Measurements from ENCODE around the gene FILIP1L. TPM values are rescaled to one million over a fixed set of nuclear protein-coding genes. Genes with fewer than 3 reads are reported as not detected.

Gene FILIP1L
- total and polyA plus RNA-seq, 2 donors (not counting 1 experiment from before 2014, with no cell fraction given): 0.32 to 0.48 TPM

DNA sequence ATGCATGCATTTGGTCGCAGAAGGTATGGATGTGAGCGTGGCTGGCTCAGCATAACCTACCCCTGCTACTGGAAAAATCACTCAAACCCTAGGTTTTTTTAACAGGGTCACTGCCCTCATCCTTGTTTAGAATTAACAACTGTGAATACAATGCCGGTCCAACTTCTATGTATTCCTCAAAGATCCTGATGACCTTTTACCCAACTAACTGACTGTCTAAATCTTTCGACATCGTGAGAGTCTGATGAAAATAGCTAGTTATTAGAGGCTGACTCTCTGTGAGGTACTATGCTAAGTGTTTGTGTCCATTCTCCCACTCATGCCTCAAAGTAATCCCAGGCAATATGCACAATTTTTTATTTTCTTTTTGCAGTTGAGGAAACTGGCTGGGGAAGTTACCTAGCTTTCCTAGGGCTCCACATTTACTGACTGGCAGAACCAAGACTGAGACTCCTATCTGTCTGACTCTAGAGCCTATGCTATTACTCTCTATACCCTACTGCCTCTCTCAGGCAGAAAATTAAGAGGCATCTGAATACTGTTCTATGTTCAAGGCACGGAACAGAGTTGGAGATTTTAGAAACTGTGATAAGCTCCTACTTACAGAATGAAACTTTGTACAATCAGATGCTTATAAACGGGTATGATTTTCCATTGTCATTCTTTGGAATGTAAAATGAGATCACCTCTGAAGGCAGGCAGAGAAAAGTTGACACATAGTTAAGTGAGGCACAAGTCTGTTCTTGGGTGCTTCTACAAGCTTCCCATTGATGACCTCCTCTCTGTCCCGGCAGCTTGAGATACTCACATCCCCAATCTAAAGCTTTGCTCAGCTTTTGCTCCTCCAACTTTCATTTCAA lies 56.4 kb downstream of the FILIP1L start:
- Mint-ChIP-seq H3K27ac (no peak overlapping the region), H3K9me3 (ENCODE audit: insufficient read depth) (no peaks in the 10 kb centered on the region), H3K27me3 (no peaks in the 10 kb centered on the region), H3K4me3 (no peak overlapping the region), H3K4me1 (peaks cover 4% of the 10 kb centered on the region)
- Histone ChIP-seq H3K79me2 (ENCODE audit: control insufficient read depth, insufficient read depth, low read length) (no peaks in the 10 kb centered on the region), H3K36me3 (replicated peaks in 1 of 2; ENCODE audit: control extremely low read depth in 1 of 2, control insufficient read depth in 1 of 2, extremely low read depth in 1 of 2, insufficient read depth in 2 of 2, low read length in 1 of 2) (no peaks in the 10 kb centered on the region), H3K4me2 (replicated peaks; ENCODE audit: low read depth, low read length, poor library complexity, severe bottlenecking) (no peak overlapping the region), H3K27ac (ENCODE audit: low read length in 2 of 2) (no peak overlapping the region), H3K27me3 (replicated peaks in 1 of 4; ENCODE audit: control extremely low read depth in 1 of 4, control insufficient read depth in 3 of 4, insufficient read depth in 4 of 4, low read length in 3 of 4) (no peaks in the 10 kb centered on the region), H3K9ac (ENCODE audit: low read length) (no peak overlapping the region), H3K9me3 (ENCODE audit: control extremely low read depth in 1 of 3, control insufficient read depth in 2 of 3, insufficient read depth in 1 of 3, low read length in 2 of 3) (no peaks in the 10 kb centered on the region), H3K4me1 (ENCODE audit: control insufficient read depth in 2 of 2, insufficient read depth in 2 of 2, low read length in 2 of 2) (peaks cover 0 to 9% of the 10 kb centered on the region in 2 donors), H4K20me1 (ENCODE audit: control insufficient read depth, insufficient read depth, low read length, poor library complexity, severe bottlenecking) (no peaks in the 10 kb centered on the region), H3K4me3 (ENCODE audit: control extremely low read depth in 1 of 5, extremely low read depth in 1 of 5, insufficient read depth in 1 of 5, low read depth in 2 of 5, low read length in 4 of 5) (no peak overlapping the region), H2AFZ (ENCODE audit: insufficient read depth, low read depth, low read length, poor library complexity, severe bottlenecking) (no peak overlapping the region)
- ATAC-seq (ENCODE audit: low read depth) (no peak), DNase-seq (no peak)
- ChIA-PET CTCF (interaction anchor here (0.6 to 3.1 kb wide), 10 partner anchors 10 to 225 kb away, joined by 3 to 14 read pairs (median 4); no protein-coding TSS in a partner anchor), POLR2A (no interaction called here)
- 94% methylated on average over 2 of the region's 8 CpGs for WGBS (ENCODE audit: insufficient coverage)
- intact Hi-C loops (cut with micrococcal nuclease): no loop called here
- TF ChIP-seq EZH2 (IDR thresholded peaks at IDR 0.05; ENCODE audit: borderline replicate concordance, insufficient read depth, low read depth, low read length, poor library complexity, severe bottlenecking) (no peak), CTCF (IDR thresholded peaks at IDR 0.05) (no peak)

DNA sequence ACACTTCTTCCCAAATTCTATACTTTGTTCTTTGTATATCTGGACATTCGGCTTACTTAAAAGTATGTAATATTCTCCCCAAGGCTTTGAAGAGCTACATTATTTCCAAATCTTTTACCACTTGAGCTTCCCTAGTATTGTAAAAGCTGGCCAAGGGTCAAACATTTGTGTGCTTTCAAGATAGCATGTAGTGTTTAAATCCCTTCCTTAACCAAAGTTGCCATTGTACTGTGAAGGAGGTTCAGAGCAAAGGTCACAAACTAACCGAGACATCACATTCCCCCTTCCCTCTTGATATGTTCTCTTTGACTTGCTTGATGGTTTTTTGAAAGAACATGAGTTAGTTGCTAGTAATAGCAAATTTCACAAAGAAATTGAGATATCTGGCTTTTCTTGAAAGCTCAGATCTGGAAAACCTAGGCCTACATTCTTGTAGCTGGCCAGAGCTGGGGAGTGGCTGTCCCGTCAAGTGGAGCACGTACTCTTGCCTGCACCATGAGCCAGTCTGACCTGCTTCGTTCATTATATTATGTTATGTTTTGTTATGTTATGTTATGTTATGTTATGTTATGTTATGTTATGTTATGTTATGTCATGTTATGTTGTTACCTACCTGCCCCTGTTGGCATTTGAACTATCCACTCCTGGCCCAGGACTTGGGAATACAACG lies 60.2 kb downstream of the FILIP1L start:
- no peak overlapping the region for H3K4me2 ChIP-seq (replicated peaks; ENCODE audit: low read depth, low read length, poor library complexity, severe bottlenecking)
- no peaks in the 10 kb centered on the region for H3K27me3 ChIP-seq (replicated peaks in 1 of 4; ENCODE audit: control extremely low read depth in 1 of 4, control insufficient read depth in 3 of 4, insufficient read depth in 4 of 4, low read length in 3 of 4)
- no peaks in the 10 kb centered on the region for H3K9me3 ChIP-seq (ENCODE audit: control extremely low read depth in 1 of 3, control insufficient read depth in 2 of 3, insufficient read depth in 1 of 3, low read length in 2 of 3)
- H3K9me3 Mint-ChIP-seq (ENCODE audit: insufficient read depth): no peaks in the 10 kb centered on the region
- no peak overlapping the region for H3K27ac ChIP-seq (ENCODE audit: low read length in 2 of 2)
- H4K20me1 ChIP-seq (ENCODE audit: control insufficient read depth, insufficient read depth, low read length, poor library complexity, severe bottlenecking): no peaks in the 10 kb centered on the region
- no peaks in the 10 kb centered on the region for H3K36me3 ChIP-seq (replicated peaks in 1 of 2; ENCODE audit: control extremely low read depth in 1 of 2, control insufficient read depth in 1 of 2, extremely low read depth in 1 of 2, insufficient read depth in 2 of 2, low read length in 1 of 2)
- CTCF ChIA-PET: interaction anchor here (0.9 to 1.2 kb wide), 3 partner anchors 9 to 15 kb away, joined by 3 read pairs; no protein-coding TSS in a partner anchor
- H3K4me3 Mint-ChIP-seq: no peak overlapping the region
- intact Hi-C loops (cut with micrococcal nuclease): no loop called here
- TF ChIP-seq EZH2 (IDR thresholded peaks at IDR 0.05; ENCODE audit: borderline replicate concordance, insufficient read depth, low read depth, low read length, poor library complexity, severe bottlenecking) (no peak), CTCF (IDR thresholded peaks at IDR 0.05) (no peak)
- no peaks in the 10 kb centered on the region for H3K27me3 Mint-ChIP-seq
- DNase-seq (no peak), ATAC-seq (ENCODE audit: low read depth) (no peak)
- H3K4me3 ChIP-seq (ENCODE audit: control extremely low read depth in 1 of 5, extremely low read depth in 1 of 5, insufficient read depth in 1 of 5, low read depth in 2 of 5, low read length in 4 of 5): no peak overlapping the region
- H3K9ac ChIP-seq (ENCODE audit: low read length): no peak overlapping the region
- no peaks in the 10 kb centered on the region for H3K4me1 ChIP-seq (ENCODE audit: control insufficient read depth in 2 of 2, insufficient read depth in 2 of 2, low read length in 2 of 2)
- no peak overlapping the region for H3K27ac Mint-ChIP-seq
- no peak overlapping the region for H2AFZ ChIP-seq (ENCODE audit: insufficient read depth, low read depth, low read length, poor library complexity, severe bottlenecking)
- H3K79me2 ChIP-seq (ENCODE audit: control insufficient read depth, insufficient read depth, low read length): no peaks in the 10 kb centered on the region
- POLR2A ChIA-PET: no interaction called here
- 98% methylated on average over 3 of the region's 6 CpGs for WGBS (ENCODE audit: insufficient coverage)
- H3K4me1 Mint-ChIP-seq: peaks cover 2% of the 10 kb centered on the region

All from B cell (primary cell).